Ovary (tissue), 9 donors: ENCODE measurements around the gene NNAT. TPM values are rescaled to one million over a fixed set of nuclear protein-coding genes. Genes with fewer than 3 reads are reported as not detected.

Experiments
- DNase-seq, 5 donors: peaks; one replicate each; pipeline ENCODE4 v3.0.0-alpha.2; 2019 to 2020
- H3K27ac ChIP-seq, 2 donors: fragments of 200-600 bp; one replicate each; pipeline versions ENCODE4 v1.5.1 to v1.8.0; 2019 to 2022
- H3K27me3 ChIP-seq: fragments of 200-600 bp; one replicate; pipeline ENCODE4 v1.8.0; 2022
- H3K36me3 ChIP-seq: fragments of 200-600 bp; sonication (generic); one replicate; pipeline ENCODE4 v1.5.1; 2019
- H3K4me1 ChIP-seq: one replicate; pipeline ENCODE4 v1.8.1; 2013; ENCODE audit warnings: mild to moderate bottlenecking, moderate library complexity; ENCODE audit not compliant: insufficient read depth
- H3K4me3 ChIP-seq: fragments of 200-600 bp; sonication (generic); one replicate; pipeline ENCODE4 v1.5.1; 2017
- H3K9me3 ChIP-seq, 2 donors: fragments of 200-600 bp in 1 of 2; sonication (generic) in 1 of 2; one replicate each; pipeline versions ENCODE4 v1.5.1 to v1.8.1; 2013 to 2019; ENCODE audit warnings: mild to moderate bottlenecking in 1 of 2, moderate library complexity in 1 of 2
- EP300 ChIP-seq: sonication (generic); formaldehyde crosslinking; IDR thresholded peaks from one replicate; pipeline ENCODE4 v1.6.1; 2017; ENCODE audit warnings: antibody characterized with exemption
- POLR2A ChIP-seq: fragments of 450-650 bp; IDR thresholded peaks from one replicate; pipeline ENCODE4 v1.6.1; 2017; ENCODE audit warnings: antibody characterized with exemption, mild to moderate bottlenecking, moderate library complexity
- WGBS, 3 donors: extraction: QIAGEN DNeasy Blood & Tissue Kit in 1 of 3; methylation state at CpG; one replicate each; pipeline versions ENCODE4 v1.1.5 to v1.1.7; 2013 to 2017; 5-methylcytosine and 5-hydroxymethylcytosine counted together
- intact Hi-C, 4 donors: fragments of 100-400 bp; cut with DNase I; formaldehyde crosslinking; loops; one replicate each; pipeline versions ENCODE4 v1.11.0 to v1.15.1; 2022 to 2023
- polyA plus RNA-seq, 2 donors: library from polyadenylated mRNA; stranded (reverse); fragments of 200-250 nt in 1 of 2; fragments of 350-450 nt in 1 of 2; fragmentation: Illumina TruSeq in 1 of 2; extraction: RNeasy Lipid Tissue Mini Kit (QIAGEN cat#74804) in 1 of 2; gene quantifications; one replicate each; pipeline ENCODE4 v1.2.3, GENCODE V29; 2013 to 2014
- total RNA-seq, 7 donors: library from RNA; depleted of rRNA in 2 of 7; stranded (reverse); fragments of >200 nt in 2 of 7; fragmentation: NEBNext Ultra II Directional in 3 of 7; extraction: Animal tissue kit (Norgen Biotek cat#: 25700) in 3 of 7; gene quantifications; one replicate each; pipeline versions ENCODE4 v1.1.0 to v1.2.4, GENCODE V29; 2016 to 2023
- TF ChIP-seq, protein P1 (sequence below), 3 donors: fragments of 450-650 bp in 2 of 3; fragments of 200-600 bp in 1 of 3; IDR thresholded peaks; one replicate each; pipeline versions ENCODE4 v1.5.1 to v1.8.0; 2016 to 2022; ENCODE audit warnings: antibody characterized with exemption in 3 of 3, mild to moderate bottlenecking in 1 of 3
- donor health status: DM: no; HTN: no; CAD: no; lungs with moderate emphysema.
- donor health status: DM: no; HTN: no; CAD: no.
- donor health status: Bipolar disorder and iron deficiency.
- donor health status: DM: yes; HTN: yes; CAD: no.
- donor health status: DM: no; HTN: no; CAD: no.
- donor health status: DM: yes; HTN: yes; CAD: no.

NNAT gene
- total and polyA plus RNA-seq, 9 donors = 0.25 to 4.7 (median 0.45) TPM; not detected in 2

DNA sequence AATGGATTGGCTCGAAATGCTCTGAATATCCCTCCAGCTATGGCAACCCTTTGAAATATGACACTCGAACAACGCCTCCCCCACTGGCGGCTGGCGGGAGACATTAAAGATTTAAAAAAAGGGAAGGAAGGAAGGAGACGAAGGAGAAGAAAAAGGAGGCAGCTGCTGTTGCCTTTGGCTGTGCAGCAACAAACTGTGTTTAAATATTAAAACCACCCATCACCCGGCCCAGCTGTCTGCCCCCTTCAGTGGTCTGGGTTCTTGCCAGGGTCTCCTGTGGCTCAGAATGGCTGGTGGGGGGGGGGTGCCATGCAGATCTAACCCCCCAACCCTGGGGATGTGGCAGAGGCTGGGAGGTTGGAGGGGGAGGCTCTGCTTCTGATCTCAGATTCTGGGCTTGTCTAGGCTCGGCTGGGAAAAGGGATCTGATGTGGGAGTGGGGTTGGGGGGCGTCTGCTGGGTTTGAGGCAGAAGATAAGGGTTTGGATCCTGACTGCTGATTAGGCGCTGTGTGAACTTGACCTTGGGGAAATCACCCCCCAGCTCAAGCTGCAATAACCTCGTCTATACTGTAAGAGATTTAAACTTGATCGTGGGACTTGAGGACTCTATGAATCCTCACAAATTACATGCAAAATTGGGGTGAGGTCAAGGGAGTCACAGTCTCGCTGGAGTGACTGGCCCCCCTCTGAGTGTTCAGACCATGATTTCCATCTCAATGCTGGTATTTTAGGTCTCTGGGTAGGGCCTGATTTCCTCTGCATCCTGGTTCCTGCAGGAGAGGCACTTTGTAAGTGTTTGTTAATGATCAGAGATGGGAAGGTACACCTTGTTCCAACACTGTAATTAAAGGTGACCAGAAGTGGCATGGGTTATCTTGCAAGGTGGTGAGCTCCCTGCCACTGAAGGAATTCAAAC, 46.9 kb downstream of the NNAT start:
- Histone ChIP-seq H3K4me1 (no peaks in the 10 kb centered on the region), H3K4me3 (no peak overlapping the region), H3K27me3 (no peaks in the 10 kb centered on the region), H3K36me3 (no peaks in the 10 kb centered on the region), H3K27ac (no peak overlapping the region), H3K9me3 (no peaks in the 10 kb centered on the region)
- no peak for DNase-seq
- TF ChIP-seq EP300 = no peak
- TF ChIP-seq, protein P1, sequence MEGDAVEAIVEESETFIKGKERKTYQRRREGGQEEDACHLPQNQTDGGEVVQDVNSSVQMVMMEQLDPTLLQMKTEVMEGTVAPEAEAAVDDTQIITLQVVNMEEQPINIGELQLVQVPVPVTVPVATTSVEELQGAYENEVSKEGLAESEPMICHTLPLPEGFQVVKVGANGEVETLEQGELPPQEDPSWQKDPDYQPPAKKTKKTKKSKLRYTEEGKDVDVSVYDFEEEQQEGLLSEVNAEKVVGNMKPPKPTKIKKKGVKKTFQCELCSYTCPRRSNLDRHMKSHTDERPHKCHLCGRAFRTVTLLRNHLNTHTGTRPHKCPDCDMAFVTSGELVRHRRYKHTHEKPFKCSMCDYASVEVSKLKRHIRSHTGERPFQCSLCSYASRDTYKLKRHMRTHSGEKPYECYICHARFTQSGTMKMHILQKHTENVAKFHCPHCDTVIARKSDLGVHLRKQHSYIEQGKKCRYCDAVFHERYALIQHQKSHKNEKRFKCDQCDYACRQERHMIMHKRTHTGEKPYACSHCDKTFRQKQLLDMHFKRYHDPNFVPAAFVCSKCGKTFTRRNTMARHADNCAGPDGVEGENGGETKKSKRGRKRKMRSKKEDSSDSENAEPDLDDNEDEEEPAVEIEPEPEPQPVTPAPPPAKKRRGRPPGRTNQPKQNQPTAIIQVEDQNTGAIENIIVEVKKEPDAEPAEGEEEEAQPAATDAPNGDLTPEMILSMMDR (IDR thresholded peaks at IDR 0.05) = no peak
- TF ChIP-seq POLR2A = no peak
- 2 to 4% (median 3%) methylated on average over 13 of the region's 13 CpGs for WGBS, 3 donors
- intact Hi-C loops = loop anchor here in 3 of 4 donors (5.0 to 10.0 kb wide), 4 partner anchors 427 to 837 kb away; no protein-coding TSS in a partner anchor

DNA sequence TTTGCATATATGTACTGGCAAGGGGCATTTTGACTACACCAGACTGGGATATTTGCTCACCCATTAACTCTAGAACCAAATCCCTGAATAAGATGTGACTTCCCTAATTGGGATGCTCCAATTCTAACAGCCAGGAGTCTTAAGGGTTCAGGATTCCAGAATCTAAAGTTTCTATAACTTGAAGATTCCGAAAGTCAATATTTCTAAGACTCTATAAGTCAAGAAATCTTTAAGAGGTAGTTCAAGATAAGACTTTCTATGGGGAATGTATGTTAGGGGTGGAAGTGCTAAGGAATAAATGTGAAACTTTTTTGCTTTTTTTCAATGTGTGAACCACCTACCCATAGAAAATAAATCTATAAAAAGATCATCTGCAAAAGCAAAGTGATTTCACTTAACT, 49.4 kb downstream of the NNAT start:
- no peaks in the 10 kb centered on the region for H3K4me1 ChIP-seq
- H3K4me3 ChIP-seq = no peak overlapping the region
- H3K27me3 ChIP-seq = no peaks in the 10 kb centered on the region
- intact Hi-C loops = loop anchor here in 1 of 4 donors (10.0 kb wide), 1 partner anchor 764 kb away; no protein-coding TSS in a partner anchor
- WGBS, 3 donors = 91 to 95% (median 91%) methylated on average over 1 of the region's 1 CpG
- H3K36me3 ChIP-seq = no peaks in the 10 kb centered on the region
- no peak overlapping the region for H3K27ac ChIP-seq
- TF ChIP-seq, protein P1 (IDR thresholded peaks at IDR 0.05) = no peak
- no peak for TF ChIP-seq POLR2A
- no peak for TF ChIP-seq EP300
- no peak for DNase-seq
- no peaks in the 10 kb centered on the region for H3K9me3 ChIP-seq

DNA sequence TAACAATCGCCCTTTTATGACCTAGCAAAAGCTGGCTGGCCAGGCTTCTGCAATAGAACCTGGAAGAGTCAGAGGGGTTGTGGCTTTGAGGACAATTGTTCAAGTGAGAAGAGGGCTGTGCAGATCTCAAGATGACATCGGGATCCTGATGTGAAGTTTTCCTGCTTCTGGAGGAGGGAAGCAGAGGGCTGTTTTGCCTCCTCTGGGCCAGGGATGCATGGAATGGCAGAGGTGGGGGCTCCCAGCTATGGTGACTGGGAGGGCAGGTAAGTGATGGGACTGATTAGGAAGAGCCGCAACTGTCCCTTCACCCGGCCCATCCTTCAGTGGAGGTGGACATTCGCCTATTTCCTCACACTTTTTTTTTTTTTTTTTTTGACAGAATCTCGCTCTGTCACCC, 50.0 kb downstream of the NNAT start:
- H3K4me3 ChIP-seq = no peak overlapping the region
- no peaks in the 10 kb centered on the region for H3K4me1 ChIP-seq
- 72 to 78% (median 73%) methylated on average over 6 of the region's 6 CpGs for WGBS, 3 donors
- H3K27me3 ChIP-seq = no peaks in the 10 kb centered on the region
- no peaks in the 10 kb centered on the region for H3K36me3 ChIP-seq
- no peak for DNase-seq
- intact Hi-C loops = loop anchor here in 1 of 4 donors (10.0 kb wide), 1 partner anchor 764 kb away; no protein-coding TSS in a partner anchor
- H3K27ac ChIP-seq = no peak overlapping the region
- no peaks in the 10 kb centered on the region for H3K9me3 ChIP-seq
- no peak for TF ChIP-seq POLR2A
- TF ChIP-seq EP300 = no peak
- TF ChIP-seq, protein P1 (IDR thresholded peaks at IDR 0.05) = no peak

Other genes starting within 250 kb of the NNAT start
- 10 to 100 TPM; 27.1 to 66.0 (median 52.1) TPM for gene MANBAL, start 231.6 kb upstream of the NNAT start, total RNA-seq
- gene MANBAL, start 231.6 kb upstream of the NNAT start, polyA plus RNA-seq = 10 to 100 TPM; 73.7 to 89.2 TPM
- gene SRC, start 175.1 kb upstream of the NNAT start, total RNA-seq = 10 to 100 TPM; 23.1 to 72.7 (median 45.5) TPM
- 10 to 100 TPM; 17.0 to 27.0 TPM for gene SRC, start 175.1 kb upstream of the NNAT start, polyA plus RNA-seq
- 100 to 1,000 TPM in 1 of 7 donors, 10 to 100 TPM in 6; 27.7 to 147 (median 62.0) TPM for gene BLCAP, start 6.6 kb downstream of the NNAT start, total RNA-seq
- 10 to 100 TPM; 60.2 to 87.5 TPM for gene BLCAP, start 6.6 kb downstream of the NNAT start, polyA plus RNA-seq
- gene CTNNBL1, start 172.8 kb downstream of the NNAT start, total RNA-seq = 10 to 100 TPM; 17.3 to 54.6 (median 42.3) TPM
- 10 to 100 TPM; 33.0 to 58.7 TPM for gene CTNNBL1, start 172.8 kb downstream of the NNAT start, polyA plus RNA-seq